Hypothalamus (tissue), 51 donors: ENCODE data around the gene CORO7.
A peak's percentile ranks its signal among the peaks of the same experiment; 100 is the strongest.
"Not testable (repeated sequence)": the region's sequence is repeated elsewhere in the genome, so short reads cannot be mapped to it uniquely, and the experiment has no call there.

ENCODE experiments used
- DNase-seq, 51 donors: peaks; one replicate each; lab custom pipeline; 2025; lab: John Stamatoyannopoulos, UW

CORO7 gene

DNA sequence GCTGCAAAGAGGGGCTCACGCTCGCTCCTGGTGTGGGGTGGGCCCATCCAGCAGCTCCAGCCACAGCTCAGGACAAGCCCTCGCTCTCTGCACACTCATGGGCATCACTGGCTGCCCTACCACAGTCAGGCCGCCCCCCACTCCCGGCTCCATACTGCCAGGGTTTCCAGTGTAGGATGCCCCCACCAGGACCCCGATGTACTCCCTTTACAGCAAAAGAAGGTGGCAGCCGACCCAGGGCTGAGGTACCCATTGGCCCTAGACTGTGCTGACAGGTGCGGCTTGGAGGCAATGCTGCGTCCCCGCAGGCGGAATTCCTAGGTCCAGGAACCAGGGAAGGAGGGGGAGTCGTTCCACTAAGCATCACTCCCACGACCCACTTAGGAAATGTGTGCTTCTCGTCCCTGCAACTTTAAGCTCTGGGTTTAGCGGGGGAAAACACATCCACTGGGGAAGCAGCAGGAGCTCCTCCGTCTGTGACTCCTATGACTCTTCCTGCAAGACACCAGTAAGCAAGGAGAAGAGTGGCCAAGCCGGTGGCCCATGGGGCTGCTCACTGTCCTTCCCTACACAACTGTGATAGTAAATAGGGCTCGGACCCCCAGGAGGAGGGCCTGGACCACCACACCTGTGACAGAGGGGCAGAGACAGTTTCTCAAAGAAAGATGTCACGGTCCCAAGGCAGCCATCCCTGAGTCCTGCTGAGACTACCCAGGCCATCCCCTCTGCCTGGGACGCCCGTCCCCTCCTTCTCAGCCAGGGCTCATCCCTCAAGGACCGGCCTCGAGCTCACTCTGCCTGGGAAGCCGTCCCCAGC, 13.1 kb downstream of the CORO7 start:
- no peak for DNase-seq

DNA sequence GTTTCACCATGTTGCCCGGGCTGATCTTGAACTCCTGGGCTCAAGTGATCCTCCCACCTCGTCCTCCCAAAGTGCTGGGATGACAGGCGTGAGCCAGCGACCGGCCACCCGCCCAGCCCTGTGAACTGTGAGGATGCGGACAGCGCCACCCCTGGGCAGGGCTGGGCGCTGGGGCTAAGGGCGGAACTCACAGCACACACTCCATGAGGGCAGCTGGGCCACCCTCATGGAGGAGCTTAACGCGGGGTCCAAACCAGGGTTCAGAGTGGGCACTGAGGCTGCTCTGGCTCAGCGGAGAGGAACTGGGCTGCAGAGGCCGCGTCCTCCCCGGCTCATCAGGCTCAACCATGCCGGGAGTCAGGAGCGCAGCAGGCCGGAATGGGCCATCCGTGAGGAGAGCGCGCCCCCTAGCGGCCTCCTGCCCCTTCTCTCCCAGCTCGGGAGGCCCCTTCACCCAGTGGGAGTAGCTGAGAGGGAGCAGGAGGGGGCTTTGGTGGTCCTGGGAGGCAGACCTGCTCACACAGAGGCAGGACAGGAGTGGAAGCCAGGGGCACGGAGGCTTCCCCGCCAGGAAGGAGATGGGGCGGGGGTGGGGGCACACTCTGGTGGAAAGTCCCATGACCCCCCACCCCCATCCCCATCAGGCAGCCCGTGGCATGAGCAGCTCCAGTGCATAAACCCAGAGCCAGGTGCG, 13.8 kb downstream of the CORO7 start:
- peak in 49 of 51 donors; percentile 15 to 88 (median 69) for DNase-seq

DNA sequence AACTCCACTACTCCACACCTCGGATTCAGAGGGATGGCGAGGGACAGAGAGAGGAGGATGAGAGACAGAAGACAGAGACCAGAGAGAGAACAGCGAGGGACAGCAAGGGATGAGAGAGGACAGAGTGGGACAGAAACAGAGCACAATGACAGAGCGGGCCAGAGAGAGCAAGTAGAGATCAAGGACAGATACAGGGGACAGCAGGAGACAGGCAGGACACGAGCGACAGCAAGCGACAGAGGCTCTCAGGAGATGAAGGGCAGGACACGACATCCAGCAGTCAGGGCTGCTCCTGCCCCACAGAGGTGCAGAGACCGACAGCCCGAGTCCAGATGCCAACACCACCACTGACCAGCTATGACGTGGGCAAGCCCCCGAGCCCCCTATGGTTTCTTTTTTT, 14.9 kb downstream of the CORO7 start:
- no peak for DNase-seq

DNA sequence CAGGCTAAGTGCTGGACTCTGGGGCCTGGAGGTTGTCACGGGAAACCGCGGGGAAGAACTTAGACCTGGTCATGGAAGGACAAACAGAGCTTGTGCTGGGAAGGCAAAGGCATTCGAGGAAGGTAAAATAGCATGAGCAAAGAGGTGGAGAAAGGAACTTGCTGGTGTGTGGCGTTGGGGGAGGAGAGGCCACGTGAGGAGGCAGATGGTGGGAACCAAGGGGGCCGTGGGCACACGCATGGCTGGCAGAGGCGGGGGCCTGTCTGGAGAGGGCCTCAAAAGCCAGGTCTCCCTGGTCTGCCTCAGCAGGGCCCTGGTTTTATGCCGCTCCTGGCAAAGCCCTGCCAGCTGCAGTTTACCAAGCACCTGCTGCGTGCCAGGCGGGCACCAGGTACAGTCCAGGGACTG, 15.3 kb downstream of the CORO7 start:
- DNase-seq = no peak

DNA sequence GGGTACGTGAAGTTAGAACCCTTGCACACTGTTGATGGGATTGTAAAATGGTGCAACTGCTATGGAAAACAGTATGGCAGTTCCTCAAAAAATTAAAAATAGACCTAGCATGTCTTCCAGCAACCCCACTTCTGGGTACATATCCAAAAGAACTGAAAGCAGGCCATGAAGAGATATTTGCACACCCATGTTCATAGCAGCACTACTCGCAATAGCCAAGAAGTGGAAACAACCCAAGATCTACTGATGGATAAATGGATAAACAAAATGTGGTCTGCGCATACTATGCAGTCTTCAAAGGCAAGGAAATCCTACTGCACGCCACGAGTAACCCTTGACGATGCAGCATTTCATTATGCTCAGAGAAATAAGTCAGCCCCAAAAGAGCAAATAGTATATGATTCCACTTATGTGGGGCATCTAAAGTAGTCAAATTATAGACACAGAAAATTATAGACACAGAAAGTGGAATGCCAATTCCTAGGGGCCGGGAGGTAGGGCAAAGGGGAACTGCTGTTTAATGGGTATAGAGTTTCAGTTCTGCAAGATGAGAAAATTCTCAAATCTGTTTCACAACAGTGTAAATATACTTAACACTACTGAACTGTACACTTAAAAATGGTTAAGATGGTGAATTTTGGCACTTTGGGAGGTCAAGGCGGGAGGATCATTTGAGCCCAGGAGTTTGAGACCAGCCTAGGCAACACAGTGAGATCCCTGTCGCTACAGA, 17.2 kb downstream of the CORO7 start:
- DNase-seq = no peak

DNA sequence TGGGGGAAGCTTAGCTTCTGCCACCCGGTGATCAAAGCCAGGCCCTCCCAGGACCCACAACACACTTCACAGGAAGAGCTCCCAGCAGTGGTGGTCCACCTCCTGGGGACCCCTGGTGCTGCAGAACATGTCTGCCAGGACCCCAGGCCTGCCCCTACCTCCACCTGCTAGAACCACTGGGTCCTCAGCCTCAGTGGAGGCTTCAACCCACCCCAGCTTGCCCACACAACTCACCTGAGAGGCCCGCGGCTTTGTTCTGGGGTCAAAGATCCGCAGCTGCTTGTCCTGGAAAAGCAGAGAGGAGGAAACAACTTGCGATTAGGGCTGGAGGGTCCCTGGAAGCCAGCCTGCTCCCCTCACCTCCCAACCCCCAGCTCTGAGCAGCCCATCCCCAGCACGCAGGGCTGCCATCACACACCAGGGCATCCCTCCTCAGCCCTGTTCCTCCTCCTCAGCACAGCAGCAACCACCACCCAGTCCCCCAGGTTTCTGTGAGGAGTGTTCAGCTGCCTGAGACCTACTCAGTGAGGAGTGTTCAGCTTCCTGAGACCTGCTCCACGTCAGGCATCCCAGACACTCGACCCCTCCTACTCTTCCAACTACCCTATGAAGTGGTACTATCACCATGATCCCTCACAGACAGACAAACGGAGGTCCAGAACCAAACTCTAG, 21.2 kb downstream of the CORO7 start:
- DNase-seq = no peak

DNA sequence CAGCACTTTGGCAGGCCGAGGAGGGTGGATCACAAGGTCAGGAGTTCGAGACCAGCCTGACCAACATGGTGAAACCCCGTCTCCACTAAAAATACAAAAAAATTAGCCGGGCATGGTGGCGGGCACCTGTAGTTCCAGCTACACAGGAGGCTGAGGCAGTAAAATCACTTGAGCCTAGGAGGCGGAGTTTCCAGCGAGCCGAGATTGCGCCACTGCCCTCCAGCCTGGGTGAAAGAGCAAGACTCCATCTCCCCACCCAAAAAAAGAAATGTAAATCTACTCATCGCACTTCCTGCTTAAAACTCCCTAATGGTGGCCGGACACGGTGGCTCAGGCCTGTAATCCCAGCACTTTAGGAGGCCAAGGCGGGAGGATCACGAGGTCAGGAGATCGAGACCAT, 22.5 kb downstream of the CORO7 start:
- DNase-seq = not testable (repeated sequence)

DNA sequence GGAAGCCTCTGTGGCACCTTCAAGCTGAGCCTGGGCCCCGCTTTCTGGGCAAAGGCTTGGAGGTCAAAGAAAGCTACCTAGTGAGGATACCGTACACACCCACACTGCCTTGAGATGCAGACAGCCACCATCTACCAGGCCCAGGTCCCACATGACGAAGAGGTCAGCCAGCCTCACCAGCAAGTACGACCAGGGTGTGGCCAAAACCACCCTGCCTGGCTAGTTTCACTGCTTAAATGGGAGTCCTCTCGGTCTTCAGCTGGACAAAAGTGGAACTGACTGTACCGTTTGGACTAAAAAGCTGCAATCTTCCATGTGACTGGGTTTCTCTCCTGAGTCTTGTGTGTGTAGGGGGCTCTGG, 23.2 kb downstream of the CORO7 start:
- DNase-seq = no peak

DNA sequence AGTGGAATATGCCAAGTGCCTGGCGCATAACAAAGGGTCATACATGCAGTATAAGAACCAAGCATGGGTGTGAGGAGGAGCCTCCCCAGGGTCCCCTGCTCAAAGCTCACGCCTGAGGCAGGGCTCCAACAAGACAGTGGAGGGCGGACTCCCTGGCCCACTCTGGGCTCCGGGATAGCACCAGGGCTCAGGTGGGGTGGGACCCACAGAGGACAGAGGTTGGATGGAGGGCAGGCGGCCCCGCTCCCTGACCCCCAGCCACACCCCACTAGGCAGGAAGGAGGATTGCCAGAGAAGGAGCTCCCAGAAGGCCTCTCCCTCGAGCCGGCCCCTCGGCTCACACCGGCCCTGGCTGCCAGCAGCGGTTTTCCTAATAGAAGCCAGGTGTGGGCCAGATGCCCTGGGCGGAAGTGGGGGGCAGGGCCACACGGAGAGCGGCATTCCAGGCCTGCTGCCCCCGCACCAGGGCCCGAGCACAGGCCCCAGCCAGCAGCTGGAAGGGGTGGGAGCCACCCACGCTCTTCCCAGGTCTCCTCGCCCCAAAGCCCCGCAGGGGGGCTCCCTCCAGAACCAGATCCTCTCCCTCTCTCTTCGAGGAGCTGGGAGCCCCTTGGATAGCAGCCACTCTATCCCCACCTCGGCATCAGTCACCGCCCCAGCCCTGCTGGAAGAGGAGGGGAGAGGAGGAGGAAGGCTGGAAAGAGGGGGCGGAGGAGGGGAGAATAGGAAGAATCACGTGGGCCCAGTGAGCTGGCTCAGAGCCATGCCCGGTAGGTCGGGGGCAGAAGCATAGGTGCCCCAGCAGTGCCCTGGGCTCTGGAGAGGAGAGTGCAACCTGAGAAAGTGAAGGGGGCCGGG, 23.8 kb downstream of the CORO7 start:
- DNase-seq = peak in 1 of 51 donors; percentile 11

DNA sequence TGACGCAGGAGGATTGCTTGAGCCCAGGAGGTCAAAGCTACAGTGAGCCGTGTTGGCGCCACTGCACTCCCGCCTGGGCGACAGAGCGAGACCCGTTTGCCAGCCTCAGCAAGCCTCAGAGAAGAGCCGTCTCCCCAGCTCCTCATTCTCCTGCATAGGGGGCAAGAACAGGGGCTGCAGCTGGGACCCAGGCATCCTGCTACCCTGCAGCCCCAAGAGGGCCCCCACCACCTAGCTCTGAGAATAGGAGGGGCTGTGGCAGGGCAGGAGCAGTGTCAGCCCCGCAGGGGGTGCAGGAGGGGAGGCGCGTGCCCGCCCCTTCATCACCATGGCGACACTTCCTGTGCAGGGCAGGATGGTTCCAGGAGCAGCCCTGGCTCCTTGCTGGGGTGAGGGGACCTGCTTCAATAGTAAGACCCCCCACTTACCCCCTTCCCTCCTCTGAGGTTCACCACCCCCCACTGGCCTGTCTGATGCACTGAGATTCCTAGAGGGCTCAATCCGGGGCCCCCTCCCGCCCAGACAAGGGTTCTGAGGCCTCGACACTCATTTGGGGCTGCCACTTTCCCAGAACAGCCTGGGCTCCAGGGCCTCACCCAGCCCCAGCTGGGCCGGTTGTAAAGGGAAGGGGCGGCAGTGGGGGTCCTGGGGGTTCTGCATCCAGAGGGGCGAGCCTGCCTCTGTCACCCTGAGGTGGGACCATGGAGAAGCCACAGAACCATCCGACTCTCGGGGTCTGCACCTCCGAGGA, 24.6 kb downstream of the CORO7 start:
- no peak for DNase-seq

DNA sequence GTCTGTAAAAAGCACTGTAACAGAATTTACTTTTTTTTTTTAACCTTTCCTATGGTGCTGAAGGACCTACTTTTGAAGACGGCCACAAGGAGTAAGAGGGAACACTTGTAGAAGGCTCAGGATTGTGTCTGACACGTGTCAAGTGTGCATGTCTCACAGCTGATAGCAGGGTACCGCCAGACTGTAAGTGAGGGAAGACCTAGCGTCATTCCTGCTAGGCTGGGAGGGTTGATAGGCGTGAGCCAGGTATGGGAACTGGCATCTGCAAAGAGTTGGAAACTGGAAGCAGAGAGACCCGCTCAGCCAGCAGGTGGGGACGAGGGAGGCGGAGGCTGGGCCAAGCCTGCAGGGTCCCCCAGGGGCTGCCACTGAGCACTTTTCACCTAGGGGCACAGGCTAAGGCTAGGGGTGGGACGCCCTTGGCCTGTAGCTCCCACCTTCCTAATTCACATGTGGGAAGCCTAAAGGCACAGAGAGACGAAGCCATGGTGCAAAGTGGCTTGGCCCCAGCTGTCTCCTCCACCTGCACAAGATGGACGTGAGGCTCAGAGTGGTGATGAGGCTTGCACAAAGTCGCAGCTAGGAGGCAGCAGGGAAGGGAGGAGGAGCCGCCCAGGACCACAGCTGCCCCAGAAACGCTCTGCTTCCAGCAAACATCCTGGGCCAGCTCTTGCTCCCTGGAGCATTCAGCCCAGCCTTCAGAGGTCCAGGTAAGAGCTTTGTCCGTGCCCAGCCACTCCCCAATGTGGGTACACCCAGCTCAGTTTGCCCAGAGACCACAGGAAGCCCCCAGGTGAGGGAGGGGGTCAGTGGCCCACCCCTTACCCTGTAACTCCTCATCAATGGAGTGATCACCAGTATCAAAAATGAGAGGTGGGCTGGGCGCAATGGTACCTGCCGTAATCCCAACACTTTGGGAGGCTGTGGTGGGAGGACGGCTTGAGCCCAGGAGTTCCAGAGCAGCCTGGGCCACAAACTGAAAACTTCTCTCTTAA, 25.8 kb downstream of the CORO7 start:
- no peak for DNase-seq

DNA sequence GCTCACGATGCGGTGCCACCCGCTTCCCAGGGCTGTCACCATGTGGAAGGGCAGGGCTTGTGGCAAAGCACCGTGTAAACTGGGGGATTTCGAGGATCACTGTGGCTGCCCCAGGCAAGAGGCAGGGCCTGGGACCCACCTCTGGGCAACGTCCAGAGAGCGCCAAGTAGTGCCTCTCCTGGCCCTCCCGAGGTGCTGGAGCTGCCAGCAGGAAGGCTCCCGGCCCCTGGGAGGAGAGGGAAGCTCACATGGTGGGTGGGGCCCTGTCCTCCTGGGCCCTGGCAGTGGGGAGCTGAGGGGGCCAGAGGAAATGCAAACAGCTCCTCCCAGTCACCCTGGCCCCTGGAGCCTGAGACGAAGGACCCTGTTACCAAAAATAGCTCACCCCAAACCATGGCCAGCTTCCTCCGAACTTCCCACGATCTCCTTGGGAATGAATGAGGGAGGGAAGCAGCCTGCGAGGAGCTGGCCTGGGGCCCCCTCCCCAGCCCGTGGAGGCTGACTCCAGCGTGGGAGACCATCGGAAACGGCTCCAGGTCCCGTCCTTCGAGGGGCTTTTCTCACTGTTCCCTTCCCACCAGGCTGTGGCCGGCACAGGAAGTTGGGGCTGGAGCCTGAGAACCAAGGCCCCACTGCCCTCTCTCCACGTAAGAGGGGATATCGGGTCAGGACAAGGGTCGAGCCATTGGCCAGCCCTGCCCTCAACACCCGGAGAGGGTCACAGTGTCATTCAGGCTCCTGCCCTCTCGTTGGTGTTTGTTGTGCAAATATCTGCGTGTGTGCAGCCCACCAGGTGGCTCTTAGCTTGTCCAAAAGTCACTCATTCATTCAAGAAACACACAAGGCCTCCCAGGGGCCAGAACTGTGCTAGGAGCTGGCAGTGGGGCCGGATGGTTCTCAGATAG, 27.1 kb downstream of the CORO7 start:
- DNase-seq = no peak

DNA sequence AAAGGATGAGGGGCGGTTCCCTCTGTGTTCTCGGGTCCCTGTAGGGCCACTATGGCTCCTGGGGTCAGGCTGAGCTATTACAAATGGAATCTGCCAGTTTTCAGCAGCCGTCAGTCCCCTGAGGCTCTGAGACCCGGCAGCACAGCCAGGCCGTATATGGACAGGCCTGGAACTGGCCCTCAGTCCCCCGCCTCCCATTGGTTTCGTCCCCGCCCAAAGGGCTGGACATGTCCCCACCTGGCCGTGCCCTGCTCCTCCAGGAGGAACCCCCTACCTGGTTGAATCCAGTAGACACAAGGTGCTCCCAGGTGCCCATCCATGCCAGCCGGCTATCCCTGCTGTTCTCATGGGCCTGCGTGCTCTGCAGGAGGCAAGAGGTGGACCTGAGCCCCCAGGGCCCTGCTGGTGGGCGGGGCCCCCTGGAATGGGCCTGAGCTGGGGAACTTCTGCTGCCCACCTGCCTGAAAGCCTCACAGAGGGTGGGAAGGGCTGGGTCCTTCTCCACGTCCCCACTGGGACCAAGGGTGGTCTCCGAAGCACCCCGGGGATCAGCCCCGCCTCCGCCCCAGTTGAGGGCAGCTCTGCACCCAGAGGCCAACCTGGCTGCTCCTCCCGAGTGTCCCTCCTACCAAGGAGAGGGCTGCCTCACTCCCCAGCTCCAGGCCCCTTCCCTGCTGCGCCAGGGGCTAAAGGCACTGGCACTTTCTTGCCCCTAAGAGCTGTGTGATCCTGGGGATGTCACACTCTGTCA, 27.9 kb downstream of the CORO7 start:
- DNase-seq = no peak

DNA sequence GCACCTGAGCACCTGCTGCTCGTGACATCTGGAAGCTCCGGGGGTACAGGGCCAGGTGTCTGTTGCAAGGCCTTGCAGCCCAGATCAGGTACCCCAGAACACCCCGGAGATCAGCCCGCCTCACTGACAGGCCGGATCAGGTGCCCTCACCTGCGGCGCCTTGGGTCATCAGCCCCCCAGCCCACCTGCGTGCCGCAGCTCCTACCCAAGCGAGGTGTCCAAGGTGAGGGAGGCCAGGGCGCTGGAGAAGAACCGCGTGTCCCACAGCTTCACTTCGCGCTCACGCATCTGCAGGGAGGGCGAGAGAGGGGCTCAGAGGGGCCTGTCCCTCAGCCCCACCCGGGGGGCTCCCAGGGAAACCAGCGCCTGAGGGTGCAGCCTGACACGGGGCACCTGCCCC, 28.6 kb downstream of the CORO7 start:
- DNase-seq = no peak

DNA sequence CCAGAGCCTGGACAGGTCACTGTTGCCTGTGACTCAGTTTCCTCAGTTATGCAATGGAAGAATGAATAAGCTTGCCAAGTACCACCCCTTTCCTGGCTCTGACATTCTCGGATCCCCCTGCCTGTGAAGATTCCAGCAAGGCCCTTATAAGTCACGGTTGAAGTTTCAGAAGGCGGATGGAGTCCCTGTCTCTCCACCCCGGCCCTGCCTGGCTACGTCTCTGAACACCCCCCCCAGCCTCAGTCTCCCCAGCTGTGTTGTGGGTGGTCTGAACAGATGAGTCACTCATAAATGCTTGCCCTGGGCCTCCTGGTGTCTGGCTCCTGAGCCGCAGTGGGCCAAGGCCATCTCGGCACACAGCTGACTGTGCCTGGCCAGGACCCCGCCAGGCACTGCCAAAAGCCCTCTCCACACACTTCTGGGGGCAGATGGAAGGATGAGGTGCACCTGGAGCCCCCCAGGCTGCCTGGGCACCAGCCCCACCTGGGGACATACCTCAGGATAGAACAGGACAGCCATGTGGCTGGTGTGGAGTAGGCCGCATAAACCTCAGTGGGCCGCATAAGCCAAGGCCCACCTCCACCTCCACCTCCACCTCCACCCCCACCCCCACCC, 29.3 kb downstream of the CORO7 start:
- DNase-seq = no peak

DNA sequence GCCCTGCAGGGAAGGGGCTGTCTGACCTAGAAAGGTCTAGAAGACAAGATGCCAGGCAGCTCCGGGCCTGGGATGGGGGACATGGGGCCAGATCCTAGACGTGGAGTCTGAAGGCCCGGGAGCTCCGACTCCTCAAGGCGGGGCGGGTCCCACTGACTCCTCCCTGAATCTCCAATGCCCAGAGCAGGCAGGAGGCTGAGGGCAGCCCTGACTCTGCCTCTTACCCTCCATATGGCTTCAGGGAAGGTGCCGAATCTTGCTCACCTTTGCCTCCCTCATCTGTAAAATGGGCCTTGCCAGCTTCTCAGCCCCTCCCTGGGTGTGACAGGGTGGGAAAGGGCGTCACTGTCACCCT, 30.0 kb downstream of the CORO7 start:
- DNase-seq = no peak
